ENCODE measurements around the gene EFCAB9. TPM values are rescaled to one million over a fixed set of nuclear protein-coding genes. Genes with fewer than 3 reads are reported as not detected.

The EFCAB9 gene
- total and polyA plus RNA-seq, 2 of the 13 experiments (the other 11 are each of a cell fraction or from before 2014, with no cell fraction given): not detected

DNA sequence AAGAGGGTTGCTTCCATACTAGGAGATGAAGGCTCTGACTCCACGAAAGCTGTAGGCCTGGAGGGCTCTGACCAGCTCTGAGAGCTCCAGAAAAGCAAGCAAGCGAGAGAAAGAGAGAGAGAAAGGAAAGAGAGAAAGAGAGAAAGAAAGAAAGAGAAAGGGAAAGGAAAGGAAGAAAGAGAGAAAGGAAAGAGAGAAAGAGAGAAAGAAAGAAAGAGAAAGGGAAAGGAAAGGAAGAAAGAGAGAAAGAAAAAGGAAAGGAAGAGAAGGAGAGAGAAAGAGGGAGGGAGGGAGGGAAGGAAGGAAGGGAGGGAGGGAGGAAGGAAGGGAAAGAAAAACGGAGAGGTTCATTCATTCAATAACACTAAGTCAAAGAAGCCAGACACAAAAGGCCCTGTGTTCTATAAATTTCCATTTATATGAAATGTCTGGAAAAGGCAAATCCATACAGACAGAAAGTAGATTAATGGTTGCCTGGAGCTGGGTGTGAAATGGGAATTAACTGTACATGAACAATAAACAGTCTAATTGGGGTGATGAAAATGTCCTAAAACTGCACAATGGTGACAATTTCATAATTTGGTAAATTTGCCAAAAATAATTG lies 4.2 kb upstream of the EFCAB9 start (continued):
- TF ChIP-seq, protein P1, sequence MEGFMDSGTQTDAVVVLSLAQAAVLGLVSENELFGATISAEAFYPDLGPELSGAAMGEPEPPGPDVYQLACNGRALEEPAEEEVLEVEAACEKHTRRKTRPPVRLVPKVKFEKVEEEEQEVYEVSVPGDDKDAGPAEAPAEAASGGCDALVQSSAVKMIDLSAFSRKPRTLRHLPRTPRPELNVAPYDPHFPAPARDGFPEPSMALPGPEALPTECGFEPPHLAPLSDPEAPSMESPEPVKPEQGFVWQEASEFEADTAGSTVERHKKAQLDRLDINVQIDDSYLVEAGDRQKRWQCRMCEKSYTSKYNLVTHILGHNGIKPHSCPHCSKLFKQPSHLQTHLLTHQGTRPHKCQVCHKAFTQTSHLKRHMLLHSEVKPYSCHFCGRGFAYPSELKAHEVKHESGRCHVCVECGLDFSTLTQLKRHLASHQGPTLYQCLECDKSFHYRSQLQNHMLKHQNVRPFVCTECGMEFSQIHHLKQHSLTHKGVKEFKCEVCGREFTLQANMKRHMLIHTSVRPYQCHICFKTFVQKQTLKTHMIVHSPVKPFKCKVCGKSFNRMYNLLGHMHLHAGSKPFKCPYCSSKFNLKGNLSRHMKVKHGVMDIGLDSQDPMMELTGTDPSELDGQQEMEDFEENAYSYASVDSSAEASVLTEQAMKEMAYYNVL (CRISPR knock-in tag; IDR thresholded peaks at IDR 0.05; ENCODE audit: borderline replicate concordance): peak; percentile 48; the same call in 1 of the 2 replicates
- no peak for TF ChIP-seq ZNF883 (CRISPR knock-in tag; IDR thresholded peaks at IDR 0.05; ENCODE audit: not compliant biosample characterization)
- no peak for TF ChIP-seq HHEX (CRISPR knock-in tag; IDR thresholded peaks at IDR 0.05)
- TF ChIP-seq ZFX (CRISPR knock-in tag; IDR thresholded peaks at IDR 0.05; ENCODE audit: low read depth): peak; percentile 48
- no peak for TF ChIP-seq CBX1 (IDR thresholded peaks at IDR 0.05; ENCODE audit: low read depth)
- TF ChIP-seq NCOR1 (IDR thresholded peaks at IDR 0.05; ENCODE audit: borderline replicate concordance, low read length): no peak
- no peak for TF ChIP-seq EZH2 (conservative IDR thresholded peaks at IDR 0.05; ENCODE audit: low read depth, low read length)
- TF ChIP-seq FOXP1 (IDR thresholded peaks at IDR 0.05): no peak
- TF ChIP-seq FOXP1 (CRISPR knock-in tag; IDR thresholded peaks at IDR 0.05): no peak
- TF ChIP-seq, protein P2, sequence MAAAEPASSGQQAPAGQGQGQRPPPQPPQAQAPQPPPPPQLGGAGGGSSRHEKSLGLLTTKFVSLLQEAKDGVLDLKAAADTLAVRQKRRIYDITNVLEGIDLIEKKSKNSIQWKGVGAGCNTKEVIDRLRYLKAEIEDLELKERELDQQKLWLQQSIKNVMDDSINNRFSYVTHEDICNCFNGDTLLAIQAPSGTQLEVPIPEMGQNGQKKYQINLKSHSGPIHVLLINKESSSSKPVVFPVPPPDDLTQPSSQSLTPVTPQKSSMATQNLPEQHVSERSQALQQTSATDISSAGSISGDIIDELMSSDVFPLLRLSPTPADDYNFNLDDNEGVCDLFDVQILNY (CRISPR knock-in tag; conservative IDR thresholded peaks at IDR 0.05): no peak
